Measurements from ENCODE around the gene SPIRE2.

DNA sequence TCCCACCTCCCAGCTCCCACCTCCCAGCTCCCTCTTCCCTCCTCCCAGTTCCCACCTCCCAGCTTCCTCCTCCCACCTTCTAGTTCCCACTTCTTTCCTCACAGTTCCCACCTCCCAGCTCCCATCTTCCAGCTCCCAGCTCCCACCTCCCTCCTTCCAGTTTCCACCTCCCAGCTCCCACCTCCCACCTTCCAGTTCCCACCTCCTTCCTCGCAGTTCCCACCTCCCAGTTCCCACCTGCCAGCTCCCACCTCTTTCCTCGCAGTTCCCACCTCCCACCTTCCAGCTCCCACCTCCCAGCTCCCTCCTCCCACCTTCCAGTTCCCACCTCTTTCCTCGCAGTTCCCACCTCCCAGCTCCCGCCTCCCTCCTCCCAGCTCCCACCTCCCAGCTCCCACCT lies 80.0 kb downstream of the SPIRE2 start:
- TF ChIP-seq POLR2A (IDR thresholded peaks at IDR 0.05; ENCODE audit: low read length) (no peak), GATA1 (IDR thresholded peaks at IDR 0.05; ENCODE audit: low read depth, low read length) (no peak)
